Kidney epithelial cell (primary cell): ENCODE results near the gene CBLB. TPM values are rescaled to one million over a fixed set of nuclear protein-coding genes. Genes with fewer than 3 reads are reported as not detected.

ENCODE experiments used
- DNase-seq: peaks from one replicate; pipeline ENCODE4 v3.0.0-alpha.2; 2010; ENCODE audit warnings: low read depth
- H3K27me3 ChIP-seq: 2 replicates; pipeline ENCODE4 v1.6.0; 2011; ENCODE audit warnings: low read length; ENCODE audit not compliant: control insufficient read depth, insufficient read depth
- H3K36me3 ChIP-seq: 2 replicates; pipeline ENCODE4 v1.5.1; 2011; ENCODE audit warnings: low read length; ENCODE audit not compliant: control insufficient read depth, insufficient read depth
- H3K4me3 ChIP-seq: 2 replicates; pipeline ENCODE4 v1.5.1; 2011; ENCODE audit warnings: low read depth, mild to moderate bottlenecking, control low read depth, low read length
- CTCF ChIP-seq: IDR thresholded peaks from 2 replicates; pipeline ENCODE4 v1.5.1; 2011; ENCODE audit warnings: mild to moderate bottlenecking, moderate library complexity, low read length, control low read depth, inconsistent platforms; ENCODE audit not compliant: insufficient read depth, poor library complexity, severe bottlenecking
- total RNA-seq: library from RNA; depleted of rRNA; stranded (reverse); fragments of >200 nt; gene quantifications from 2 replicates; pipeline ENCODE4 v1.2.3, GENCODE V29; 2015

The CBLB gene
- total RNA-seq, 1 donor from 2014 or later: 27.2 TPM

GRCh38 chr3:105767776-105768175 lies 101.0 kb downstream of the CBLB start:
- no peak for DNase-seq
- no peaks in the 10 kb centered on the region for H3K27me3 ChIP-seq
- H3K4me3 ChIP-seq: no peak overlapping the region
- no peak for TF ChIP-seq CTCF
- no peaks in the 10 kb centered on the region for H3K36me3 ChIP-seq

GRCh38 chr3:105767216-105767615 lies 101.6 kb downstream of the CBLB start:
- no peaks in the 10 kb centered on the region for H3K27me3 ChIP-seq
- H3K4me3 ChIP-seq: no peak overlapping the region
- H3K36me3 ChIP-seq: no peaks in the 10 kb centered on the region
- no peak for TF ChIP-seq CTCF
- DNase-seq: no peak

DNA sequence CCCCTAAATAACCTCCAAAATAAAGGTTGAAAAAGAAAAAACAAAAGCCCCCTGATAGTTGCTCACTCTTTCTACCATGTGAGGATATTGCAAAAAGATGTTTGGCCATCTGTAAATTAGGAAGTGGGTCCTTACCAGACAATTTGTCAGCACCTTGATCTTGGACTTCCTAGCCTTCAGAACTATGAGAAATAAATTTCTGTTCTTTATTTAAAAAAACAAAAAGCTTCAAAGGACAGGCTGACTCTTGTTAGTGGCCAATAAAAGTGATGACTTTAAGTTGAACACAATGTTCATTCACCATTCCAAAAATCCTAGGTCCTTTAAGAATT lies 103.5 kb downstream of the CBLB start:
- DNase-seq: no peak
- H3K4me3 ChIP-seq: no peak overlapping the region
- TF ChIP-seq CTCF: no peak
- H3K36me3 ChIP-seq: no peaks in the 10 kb centered on the region
- H3K27me3 ChIP-seq: no peaks in the 10 kb centered on the region

GRCh38 chr3:105764378-105765307 lies 104.2 kb downstream of the CBLB start:
- Histone ChIP-seq H3K27me3 (no peaks in the 10 kb centered on the region), H3K4me3 (no peak overlapping the region), H3K36me3 (peaks cover under 1% of the 10 kb centered on the region)
- DNase-seq: no peak
- no peak for TF ChIP-seq CTCF

GRCh38 chr3:105763659-105764036 lies 105.2 kb downstream of the CBLB start:
- Histone ChIP-seq H3K27me3 (no peaks in the 10 kb centered on the region), H3K4me3 (no peak overlapping the region), H3K36me3 (peaks cover 6% of the 10 kb centered on the region)
- TF ChIP-seq CTCF: no peak
- no peak for DNase-seq
